ENCODE measurements around the gene ZNF234. TPM values are rescaled to one million over a fixed set of nuclear protein-coding genes. Genes with fewer than 3 reads are reported as not detected.

The ZNF234 gene
- total and polyA plus RNA-seq, 4 donors, result 1.1 to 5.2 (median 3.2) TPM

DNA sequence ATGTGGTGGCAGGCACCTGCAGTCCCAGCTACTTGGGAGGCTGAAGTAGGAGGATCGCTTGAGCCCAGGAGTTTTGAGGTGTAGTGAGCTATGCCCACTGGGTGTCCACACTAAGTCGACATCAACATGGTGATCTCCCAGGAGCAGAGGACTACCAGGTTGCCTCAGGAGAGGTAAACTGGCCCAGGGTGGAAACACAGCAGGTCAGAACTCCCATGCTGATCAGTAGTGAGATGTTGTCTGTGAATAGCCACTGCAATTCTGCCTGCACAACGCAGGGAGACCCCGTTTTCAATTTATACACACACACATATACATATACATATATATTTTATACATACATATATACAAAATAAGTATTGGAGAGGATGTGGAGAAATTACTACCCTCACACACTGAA, 49.2 kb upstream of the ZNF234 start:
- 57% methylated on average over 4 of the region's 4 CpGs for WGBS
- Histone ChIP-seq H3K4me3 (ENCODE audit: low read depth in 1 of 3, low read length in 3 of 3) (no peak overlapping the region), H3K4me1 (ENCODE audit: control insufficient read depth in 4 of 4, insufficient read depth in 4 of 4, low read length in 3 of 4) (peaks cover 0 to 14% (median 9%) of the 10 kb centered on the region in 4 donors), H3K27me3 (ENCODE audit: control insufficient read depth in 4 of 4, insufficient read depth in 4 of 4, low read length in 3 of 4) (no peaks in the 10 kb centered on the region), H3K9me3 (ENCODE audit: control insufficient read depth in 4 of 4, low read length in 3 of 4) (peaks cover 3 to 8% (median 5%) of the 10 kb centered on the region in 4 donors), H3K9ac (ENCODE audit: low read depth in 1 of 2, low read length in 2 of 2) (no peak overlapping the region), H3K36me3 (ENCODE audit: control insufficient read depth in 4 of 4, insufficient read depth in 3 of 4, low read depth in 1 of 4, low read length in 3 of 4) (peaks cover 1 to 9% (median 6%) of the 10 kb centered on the region in 4 donors), H3K27ac (ENCODE audit: low read depth in 1 of 2, low read length in 2 of 2) (no peak overlapping the region)
- DNase-seq (ENCODE audit: low spot score), result no peak
- TF ChIP-seq, protein P1, sequence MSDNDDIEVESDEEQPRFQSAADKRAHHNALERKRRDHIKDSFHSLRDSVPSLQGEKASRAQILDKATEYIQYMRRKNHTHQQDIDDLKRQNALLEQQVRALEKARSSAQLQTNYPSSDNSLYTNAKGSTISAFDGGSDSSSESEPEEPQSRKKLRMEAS (IDR thresholded peaks at IDR 0.05), result no peak
- TF ChIP-seq HNF4G (IDR thresholded peaks at IDR 0.05) (no peak), YY1 (IDR thresholded peaks at IDR 0.05) (no peak), GABPA (IDR thresholded peaks at IDR 0.05 in 1 of 2, conservative IDR thresholded peaks at IDR 0.05 in 1 of 2) (no peak), NR2F2 (IDR thresholded peaks at IDR 0.05) (no peak), FOXA1 (IDR thresholded peaks at IDR 0.05) (no peak), EGR1 (IDR thresholded peaks at IDR 0.05; ENCODE audit: low read depth in 2 of 2) (no peak), RAD21 (IDR thresholded peaks at IDR 0.05) (no peak), SP1 (IDR thresholded peaks at IDR 0.05) (no peak)
- TF ChIP-seq, protein P2, sequence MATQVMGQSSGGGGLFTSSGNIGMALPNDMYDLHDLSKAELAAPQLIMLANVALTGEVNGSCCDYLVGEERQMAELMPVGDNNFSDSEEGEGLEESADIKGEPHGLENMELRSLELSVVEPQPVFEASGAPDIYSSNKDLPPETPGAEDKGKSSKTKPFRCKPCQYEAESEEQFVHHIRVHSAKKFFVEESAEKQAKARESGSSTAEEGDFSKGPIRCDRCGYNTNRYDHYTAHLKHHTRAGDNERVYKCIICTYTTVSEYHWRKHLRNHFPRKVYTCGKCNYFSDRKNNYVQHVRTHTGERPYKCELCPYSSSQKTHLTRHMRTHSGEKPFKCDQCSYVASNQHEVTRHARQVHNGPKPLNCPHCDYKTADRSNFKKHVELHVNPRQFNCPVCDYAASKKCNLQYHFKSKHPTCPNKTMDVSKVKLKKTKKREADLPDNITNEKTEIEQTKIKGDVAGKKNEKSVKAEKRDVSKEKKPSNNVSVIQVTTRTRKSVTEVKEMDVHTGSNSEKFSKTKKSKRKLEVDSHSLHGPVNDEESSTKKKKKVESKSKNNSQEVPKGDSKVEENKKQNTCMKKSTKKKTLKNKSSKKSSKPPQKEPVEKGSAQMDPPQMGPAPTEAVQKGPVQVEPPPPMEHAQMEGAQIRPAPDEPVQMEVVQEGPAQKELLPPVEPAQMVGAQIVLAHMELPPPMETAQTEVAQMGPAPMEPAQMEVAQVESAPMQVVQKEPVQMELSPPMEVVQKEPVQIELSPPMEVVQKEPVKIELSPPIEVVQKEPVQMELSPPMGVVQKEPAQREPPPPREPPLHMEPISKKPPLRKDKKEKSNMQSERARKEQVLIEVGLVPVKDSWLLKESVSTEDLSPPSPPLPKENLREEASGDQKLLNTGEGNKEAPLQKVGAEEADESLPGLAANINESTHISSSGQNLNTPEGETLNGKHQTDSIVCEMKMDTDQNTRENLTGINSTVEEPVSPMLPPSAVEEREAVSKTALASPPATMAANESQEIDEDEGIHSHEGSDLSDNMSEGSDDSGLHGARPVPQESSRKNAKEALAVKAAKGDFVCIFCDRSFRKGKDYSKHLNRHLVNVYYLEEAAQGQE (IDR thresholded peaks at IDR 0.05), result no peak
- TF ChIP-seq, protein P3, sequence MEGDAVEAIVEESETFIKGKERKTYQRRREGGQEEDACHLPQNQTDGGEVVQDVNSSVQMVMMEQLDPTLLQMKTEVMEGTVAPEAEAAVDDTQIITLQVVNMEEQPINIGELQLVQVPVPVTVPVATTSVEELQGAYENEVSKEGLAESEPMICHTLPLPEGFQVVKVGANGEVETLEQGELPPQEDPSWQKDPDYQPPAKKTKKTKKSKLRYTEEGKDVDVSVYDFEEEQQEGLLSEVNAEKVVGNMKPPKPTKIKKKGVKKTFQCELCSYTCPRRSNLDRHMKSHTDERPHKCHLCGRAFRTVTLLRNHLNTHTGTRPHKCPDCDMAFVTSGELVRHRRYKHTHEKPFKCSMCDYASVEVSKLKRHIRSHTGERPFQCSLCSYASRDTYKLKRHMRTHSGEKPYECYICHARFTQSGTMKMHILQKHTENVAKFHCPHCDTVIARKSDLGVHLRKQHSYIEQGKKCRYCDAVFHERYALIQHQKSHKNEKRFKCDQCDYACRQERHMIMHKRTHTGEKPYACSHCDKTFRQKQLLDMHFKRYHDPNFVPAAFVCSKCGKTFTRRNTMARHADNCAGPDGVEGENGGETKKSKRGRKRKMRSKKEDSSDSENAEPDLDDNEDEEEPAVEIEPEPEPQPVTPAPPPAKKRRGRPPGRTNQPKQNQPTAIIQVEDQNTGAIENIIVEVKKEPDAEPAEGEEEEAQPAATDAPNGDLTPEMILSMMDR (IDR thresholded peaks at IDR 0.05; ENCODE audit: low read depth, low read length, missing input control), result no peak

DNA sequence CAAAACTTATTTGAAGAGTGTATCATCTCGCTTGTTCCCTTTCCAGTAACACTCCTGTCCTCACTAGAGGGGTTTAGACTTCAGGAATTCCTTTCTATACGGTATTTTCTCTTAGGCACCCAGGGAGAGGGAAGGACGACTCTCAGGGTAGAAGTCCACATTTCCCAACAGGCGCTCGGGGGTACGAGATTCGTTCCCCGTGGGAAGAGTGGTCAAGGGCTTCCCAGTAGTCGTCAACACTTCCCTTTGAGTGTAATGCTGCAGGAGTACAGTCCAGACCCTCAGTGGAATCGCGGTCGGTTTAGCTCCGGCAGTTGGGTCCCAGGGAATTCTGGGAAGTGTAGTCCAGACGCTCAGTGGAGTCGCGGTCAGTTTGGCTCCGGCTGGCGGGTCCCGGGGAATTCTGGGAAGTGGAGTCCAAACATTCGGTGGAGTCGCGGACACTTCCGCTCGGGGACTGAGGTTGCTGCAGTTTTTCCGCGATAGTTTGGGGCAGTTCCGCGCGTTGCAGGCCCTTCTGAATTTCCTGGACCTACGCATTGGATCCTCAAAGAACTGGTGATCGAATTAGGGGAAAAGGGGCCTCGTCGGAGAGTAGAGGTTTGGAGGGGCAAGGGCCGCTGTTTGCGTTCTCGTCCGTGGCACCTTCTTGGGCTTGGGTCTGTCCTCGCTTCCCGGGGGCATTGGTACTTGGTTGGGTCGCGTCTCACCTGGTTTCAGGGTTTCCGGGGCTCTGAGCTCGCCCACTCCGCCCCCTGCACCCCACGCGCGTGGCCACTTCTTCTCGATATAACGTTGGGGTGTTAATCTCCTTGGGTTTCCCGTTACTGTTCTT, 47.2 kb upstream of the ZNF234 start, which contains the start of gene ZNF224:
ZNF224 (plus strand) TSS at position 431 of the 835 bp plus-strand sequence. CDS start 3,513 bp downstream, outside the sequence.
- WGBS, result under 1% methylated on average over 50 of the region's 50 CpGs
- TF ChIP-seq JUND (IDR thresholded peaks at IDR 0.05) (peak in 1 of 2 donors; percentile 21), HNF4G (IDR thresholded peaks at IDR 0.05) (no peak), YY1 (IDR thresholded peaks at IDR 0.05) (peak; percentile 87), EGR1 (IDR thresholded peaks at IDR 0.05; ENCODE audit: low read depth in 2 of 2) (no peak), NR2F2 (IDR thresholded peaks at IDR 0.05) (no peak), FOXA2 (IDR thresholded peaks at IDR 0.05) (no peak), RXRA (IDR thresholded peaks at IDR 0.05) (peak in 1 of 2 donors; percentile 35), RAD21 (IDR thresholded peaks at IDR 0.05) (peak; percentile 26 to 28), SP1 (IDR thresholded peaks at IDR 0.05) (peak; percentile 23), FOXA1 (IDR thresholded peaks at IDR 0.05) (no peak), GABPA (IDR thresholded peaks at IDR 0.05 in 1 of 2, conservative IDR thresholded peaks at IDR 0.05 in 1 of 2) (peak; percentile 76 to 95), TAF1 (conservative IDR thresholded peaks at IDR 0.05) (peak; percentile 71)
- TF ChIP-seq, protein P4, sequence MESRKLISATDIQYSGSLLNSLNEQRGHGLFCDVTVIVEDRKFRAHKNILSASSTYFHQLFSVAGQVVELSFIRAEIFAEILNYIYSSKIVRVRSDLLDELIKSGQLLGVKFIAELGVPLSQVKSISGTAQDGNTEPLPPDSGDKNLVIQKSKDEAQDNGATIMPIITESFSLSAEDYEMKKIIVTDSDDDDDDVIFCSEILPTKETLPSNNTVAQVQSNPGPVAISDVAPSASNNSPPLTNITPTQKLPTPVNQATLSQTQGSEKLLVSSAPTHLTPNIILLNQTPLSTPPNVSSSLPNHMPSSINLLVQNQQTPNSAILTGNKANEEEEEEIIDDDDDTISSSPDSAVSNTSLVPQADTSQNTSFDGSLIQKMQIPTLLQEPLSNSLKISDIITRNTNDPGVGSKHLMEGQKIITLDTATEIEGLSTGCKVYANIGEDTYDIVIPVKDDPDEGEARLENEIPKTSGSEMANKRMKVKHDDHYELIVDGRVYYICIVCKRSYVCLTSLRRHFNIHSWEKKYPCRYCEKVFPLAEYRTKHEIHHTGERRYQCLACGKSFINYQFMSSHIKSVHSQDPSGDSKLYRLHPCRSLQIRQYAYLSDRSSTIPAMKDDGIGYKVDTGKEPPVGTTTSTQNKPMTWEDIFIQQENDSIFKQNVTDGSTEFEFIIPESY (IDR thresholded peaks at IDR 0.05), result peak; percentile 93
- TF ChIP-seq, protein P1 (IDR thresholded peaks at IDR 0.05), result peak; percentile 78
- TF ChIP-seq, protein P3 (IDR thresholded peaks at IDR 0.05; ENCODE audit: low read depth, low read length, missing input control), result no peak
- TF ChIP-seq, protein P5, sequence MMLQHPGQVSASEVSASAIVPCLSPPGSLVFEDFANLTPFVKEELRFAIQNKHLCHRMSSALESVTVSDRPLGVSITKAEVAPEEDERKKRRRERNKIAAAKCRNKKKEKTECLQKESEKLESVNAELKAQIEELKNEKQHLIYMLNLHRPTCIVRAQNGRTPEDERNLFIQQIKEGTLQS (IDR thresholded peaks at IDR 0.05), result no peak

More for the DNA sequence above, 47.2 kb upstream of the ZNF234 start, which contains the start of gene ZNF224:
- Histone ChIP-seq H3K4me1 (ENCODE audit: control insufficient read depth in 4 of 4, insufficient read depth in 4 of 4, low read length in 3 of 4) (peaks cover 0 to 14% (median 9%) of the 10 kb centered on the region in 4 donors), H3K9ac (ENCODE audit: low read depth in 1 of 2, low read length in 2 of 2) (peak within 1 kb of the TSS; percentile 64 to 92), H3K27ac (ENCODE audit: low read depth in 1 of 2, low read length in 2 of 2) (peak within 1 kb of the TSS; percentile 44 to 72), H3K27me3 (ENCODE audit: control insufficient read depth in 4 of 4, insufficient read depth in 4 of 4, low read length in 3 of 4) (no peaks in the 10 kb centered on the region), H3K9me3 (ENCODE audit: control insufficient read depth in 4 of 4, low read length in 3 of 4) (peaks cover 2 to 19% (median 13%) of the 10 kb centered on the region in 4 donors), H3K4me3 (ENCODE audit: low read depth in 1 of 3, low read length in 3 of 3) (peak within 1 kb of the TSS; percentile 68 to 82 (median 71)), H3K36me3 (ENCODE audit: control insufficient read depth in 4 of 4, insufficient read depth in 3 of 4, low read depth in 1 of 4, low read length in 3 of 4) (peaks cover 2 to 24% (median 20%) of the 10 kb centered on the region in 4 donors)
- peak; percentile 90 for DNase-seq (ENCODE audit: low spot score)

All from liver (tissue), 9 donors.